GM21526 (cell line): ENCODE results near the gene DMTF1.
"Not testable (repeated sequence)": the region's sequence is repeated elsewhere in the genome, so short reads cannot be mapped to it uniquely, and the experiment has no call there.

Experiments
- ATAC-seq: cut with Tn5 transposase; IDR thresholded peaks from one replicate; pipeline ENCODE4 v1.9.1; 2021; ENCODE audit warnings: moderate library complexity; ENCODE audit not compliant: unreplicated experiment, low FRiP score

Gene DMTF1

DNA sequence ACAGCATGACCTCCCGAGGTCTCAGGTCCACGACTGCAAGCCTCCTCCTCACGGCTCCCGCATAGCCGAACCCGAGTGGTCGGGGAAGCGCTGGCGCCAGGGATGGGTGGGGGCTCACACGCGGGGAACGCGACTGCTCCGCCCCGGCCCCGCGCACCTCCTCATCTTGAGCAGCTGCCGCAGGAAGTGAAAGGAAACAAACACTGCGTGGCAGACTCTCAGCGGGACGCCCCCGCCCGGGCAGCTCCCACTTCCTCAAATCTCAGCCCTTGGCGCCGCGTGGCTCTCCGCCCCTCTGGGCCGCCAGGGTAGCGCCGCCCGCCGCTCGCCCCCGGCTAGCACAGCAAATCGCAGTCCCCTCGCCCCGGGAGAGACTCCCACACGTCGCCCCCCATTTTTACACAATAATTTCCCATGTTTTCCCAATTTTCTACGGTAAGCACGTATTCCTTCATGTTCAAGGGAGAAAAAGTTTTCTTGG, 67.3 kb downstream of the DMTF1 start, which contains the start of gene TMEM243:
Gene TMEM243, minus strand, starts transcription at position 188 of the 481 bp plus-strand sequence. CDS start 229 bp downstream, outside the sequence.
- ATAC-seq: peak; percentile 50

DNA sequence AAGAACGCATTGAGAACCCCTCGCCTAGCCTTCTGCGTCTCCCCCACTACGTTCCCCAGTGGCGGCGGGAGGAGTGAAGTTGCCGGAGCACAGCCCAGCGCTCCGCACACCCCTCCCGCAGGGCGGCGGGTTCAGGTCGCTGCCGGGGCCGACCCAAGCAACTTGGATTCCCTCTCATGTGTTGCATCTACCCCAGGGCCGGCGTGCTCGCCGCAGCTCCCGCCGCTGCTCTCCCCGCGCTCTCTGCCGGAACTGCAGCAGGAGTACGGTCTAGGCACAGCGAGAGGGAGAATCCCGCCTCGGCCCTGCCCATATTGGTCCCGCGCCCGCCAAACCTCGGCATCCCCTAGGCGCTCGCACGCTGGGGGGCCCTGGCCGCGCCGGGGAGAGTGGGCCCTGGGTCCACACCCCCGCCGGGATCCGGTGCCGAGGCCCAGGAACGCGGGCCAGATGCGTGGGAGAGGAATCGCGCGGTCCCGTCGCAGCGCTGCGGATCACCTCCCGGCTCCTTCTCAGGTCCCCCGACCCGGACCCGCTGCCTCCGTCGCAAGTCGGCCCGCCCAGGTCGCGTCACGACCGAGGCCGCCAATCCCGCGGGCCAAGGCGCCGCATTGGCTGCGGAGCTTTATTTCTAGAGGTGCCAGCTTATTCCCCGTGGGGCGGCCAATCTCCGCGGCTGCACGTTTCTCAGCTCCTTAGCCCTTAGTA, 67.9 kb downstream of the DMTF1 start:
- ATAC-seq: peak; percentile 40

DNA sequence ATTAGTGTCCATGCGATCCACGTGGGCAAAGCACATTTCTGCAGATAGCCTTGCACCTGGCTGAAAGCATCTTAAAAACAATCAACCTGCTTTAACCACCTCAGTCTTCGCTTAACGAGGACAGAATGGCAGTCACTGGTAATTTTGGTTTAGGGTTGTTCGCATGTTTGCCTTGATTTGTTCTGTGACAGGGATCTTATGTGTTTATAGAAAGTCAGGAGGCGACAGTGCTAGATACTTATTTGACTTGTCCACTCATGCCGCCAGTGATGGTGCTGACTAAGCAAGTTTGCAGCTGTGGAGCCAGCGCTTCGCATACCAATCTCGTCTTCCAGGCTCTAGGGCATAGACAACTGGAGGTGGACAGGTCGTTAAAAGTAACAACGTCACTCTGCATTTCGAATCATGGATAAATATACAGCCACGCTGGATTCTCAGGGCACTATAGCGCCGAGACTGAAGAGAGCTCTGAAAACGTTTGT, 68.5 kb downstream of the DMTF1 start:
- no peak for ATAC-seq

DNA sequence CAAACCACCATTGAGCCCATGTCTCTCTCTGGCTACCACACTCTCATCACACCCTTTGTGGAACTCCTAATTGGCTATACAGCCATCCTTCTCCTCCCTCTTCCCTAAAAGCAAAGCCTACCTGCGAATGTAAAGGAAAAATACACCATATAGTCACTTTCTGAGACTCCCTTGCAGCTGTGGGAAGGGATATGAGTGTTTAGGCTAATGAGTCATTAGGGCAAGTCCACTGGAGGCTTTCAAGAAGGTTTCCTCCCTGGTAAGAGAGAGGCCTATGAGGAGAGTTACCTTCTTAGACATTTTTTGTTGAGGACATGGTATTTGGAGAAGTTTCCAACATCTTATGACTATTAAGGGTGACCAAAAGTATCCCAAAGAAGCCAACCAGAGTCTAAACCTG, 71.4 kb downstream of the DMTF1 start:
- ATAC-seq: no peak

DNA sequence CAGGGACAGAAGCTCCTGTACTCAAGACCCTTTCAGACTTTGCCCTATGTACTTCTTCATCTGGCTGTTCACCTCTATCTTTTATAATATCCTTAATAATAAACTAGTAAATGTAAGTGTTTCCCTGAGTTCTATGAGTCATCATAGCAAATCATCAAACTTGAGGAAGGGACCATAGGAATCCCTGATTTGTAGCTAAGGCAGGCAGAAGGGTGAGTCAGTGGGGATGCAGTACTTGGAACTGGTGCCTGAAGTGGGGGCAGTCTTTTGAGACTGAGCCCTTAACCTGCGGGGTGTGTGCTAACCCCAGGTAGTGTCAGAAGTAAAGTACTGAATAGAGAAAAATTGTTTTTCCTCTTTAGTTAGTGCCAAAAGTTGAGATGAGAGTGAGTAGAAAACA, 73.4 kb downstream of the DMTF1 start:
- ATAC-seq: no peak

GRCh38 chr7:87226495-87226894, 74.2 kb downstream of the DMTF1 start:
- ATAC-seq: peak; percentile 60

DNA sequence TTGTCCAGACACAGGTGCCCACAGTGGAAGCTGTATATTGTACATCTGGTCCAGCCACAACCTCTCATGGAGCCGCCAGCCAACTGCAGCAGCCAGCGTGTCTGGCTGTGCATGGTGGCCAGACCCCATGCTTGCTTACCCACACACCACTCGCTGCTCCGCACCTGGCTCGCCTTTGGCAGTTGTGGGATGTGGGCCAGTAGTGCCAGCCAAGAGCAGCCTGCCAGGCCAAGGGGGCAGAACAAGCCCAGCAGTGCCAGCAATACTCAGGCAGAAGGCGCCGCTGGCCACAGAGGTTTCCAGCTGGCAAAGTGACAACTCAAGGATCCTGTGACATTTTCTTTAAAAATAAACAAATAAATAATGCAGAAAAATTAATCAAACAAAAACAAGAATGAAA, 79.0 kb downstream of the DMTF1 start:
- no peak for ATAC-seq

- ATAC-seq: no peak
Observed at GRCh38 chr7:87231711-87232110, 79.5 kb downstream of the DMTF1 start.

DNA sequence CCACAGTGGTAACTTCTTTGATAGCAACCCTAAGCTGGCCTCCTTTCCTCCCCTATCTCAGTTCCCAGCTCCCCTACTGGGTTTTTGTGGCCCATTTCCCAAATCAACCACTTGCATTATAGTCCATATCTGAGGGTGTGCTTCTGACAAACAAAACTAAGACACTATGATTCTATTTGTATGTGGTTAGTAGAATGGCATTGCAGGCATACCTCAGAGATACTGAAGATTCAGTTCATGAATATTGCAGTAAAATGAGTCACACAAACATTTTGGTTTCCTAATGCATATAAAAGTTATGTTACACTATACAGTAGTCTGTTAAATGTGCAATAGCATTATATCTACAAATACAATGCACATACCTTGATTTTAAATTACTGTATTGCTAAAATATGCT, 82.7 kb downstream of the DMTF1 start:
- no peak for ATAC-seq

DNA sequence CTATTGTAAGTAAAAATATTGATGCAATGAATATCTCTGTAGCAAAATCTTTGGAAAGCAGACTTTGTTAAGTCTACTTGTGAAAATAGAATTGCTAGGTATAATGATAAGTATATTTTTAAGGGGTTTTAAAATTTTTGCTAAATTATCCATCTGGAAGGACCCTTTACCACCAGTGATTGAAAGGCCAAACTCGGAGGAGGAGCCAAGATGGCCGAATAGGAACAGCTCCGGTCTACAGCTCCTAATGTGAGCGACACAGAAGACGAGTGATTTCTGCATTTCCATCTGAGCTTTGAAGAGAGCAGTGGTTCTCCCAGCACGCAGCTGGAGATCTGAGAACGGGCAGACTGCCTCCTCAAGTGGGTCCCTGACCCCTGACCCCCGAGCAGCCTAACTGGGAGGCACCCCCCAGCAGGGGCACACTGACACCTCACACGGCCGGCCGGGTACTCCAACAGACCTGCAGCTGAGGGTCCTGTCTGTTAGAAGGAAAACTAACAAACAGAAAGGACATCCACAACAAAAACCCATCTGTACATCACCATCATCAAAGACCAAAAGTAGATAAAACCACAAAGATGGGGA, 86.3 kb downstream of the DMTF1 start:
- ATAC-seq: not testable (repeated sequence)

DNA sequence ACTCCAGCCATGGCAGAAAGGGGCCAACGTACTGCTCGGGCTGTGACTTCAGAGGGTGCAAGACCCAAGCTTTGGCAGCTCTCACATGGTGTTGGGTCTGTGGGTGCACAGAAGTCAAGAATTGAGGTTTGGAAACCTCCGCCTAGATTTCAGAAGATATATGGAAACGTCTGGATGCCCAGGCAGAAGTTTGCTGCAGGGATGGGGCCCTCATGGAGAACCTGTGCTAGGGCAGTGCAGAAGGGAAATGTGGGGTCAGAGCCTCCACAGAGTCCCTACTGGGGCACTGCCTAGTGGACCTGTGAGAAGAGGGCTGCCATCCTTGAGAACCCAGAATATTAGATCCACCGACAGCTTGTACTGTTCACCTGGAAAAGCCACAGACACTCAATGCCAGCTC, 93.4 kb downstream of the DMTF1 start:
- not testable (repeated sequence) for ATAC-seq
